ENCODE data around the gene EFNA2. TPM values are rescaled to one million over a fixed set of nuclear protein-coding genes. Genes with fewer than 3 reads are reported as not detected.
A peak's percentile ranks its signal among the peaks of the same experiment; 100 is the strongest.

Gene EFNA2
- polyA plus RNA-seq, 3 donors = not detected

DNA sequence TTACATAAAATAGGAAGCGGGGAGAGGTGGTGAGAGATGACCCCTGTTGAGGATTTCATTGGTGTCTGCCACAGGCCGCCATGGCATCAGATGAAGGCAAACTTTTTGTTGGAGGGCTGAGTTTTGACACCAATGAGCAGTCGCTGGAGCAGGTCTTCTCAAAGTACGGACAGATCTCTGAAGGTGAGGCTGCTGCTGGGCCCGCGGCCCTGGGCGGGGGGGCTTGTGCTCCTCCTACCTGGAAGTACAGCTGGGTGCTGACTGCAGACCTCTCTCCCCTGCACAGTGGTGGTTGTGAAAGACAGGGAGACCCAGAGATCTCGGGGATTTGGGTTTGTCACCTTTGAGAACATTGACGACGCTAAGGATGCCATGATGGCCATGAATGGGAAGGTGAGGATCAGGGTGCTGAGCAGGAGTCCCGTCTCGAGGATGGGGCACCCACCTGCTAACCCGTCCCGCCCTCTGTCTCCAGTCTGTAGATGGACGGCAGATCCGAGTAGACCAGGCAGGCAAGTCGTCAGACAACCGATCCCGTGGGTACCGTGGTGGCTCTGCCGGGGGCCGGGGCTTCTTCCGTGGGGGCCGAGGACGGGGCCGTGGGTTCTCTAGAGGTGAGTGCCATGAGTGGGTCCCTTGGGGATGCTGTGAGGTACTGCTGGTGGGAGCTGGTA is 14.7 kb upstream of the EFNA2 start:
- Histone ChIP-seq H3K4me3 (replicated peaks in 1 of 3; ENCODE audit: low read depth in 2 of 3, low read length in 3 of 3) (peak overlapping the region in 1 of 3 experiments; percentile 98), H3K4me1 (ENCODE audit: control insufficient read depth in 1 of 2, insufficient read depth in 2 of 2, low read length in 2 of 2) (peaks cover 80 to 93% of the 10 kb centered on the region in 2 donors), H3K9me3 (replicated peaks in 1 of 2; ENCODE audit: control insufficient read depth in 1 of 2, insufficient read depth in 1 of 2, low read length in 2 of 2) (no peaks in the 10 kb centered on the region), H3K4me2 (replicated peaks; ENCODE audit: extremely low read depth, low read length, poor library complexity, severe bottlenecking) (peak overlapping the region; percentile 100), H3K27ac (ENCODE audit: low read depth in 1 of 2, low read length in 2 of 2) (peak overlapping the region in 1 of 2 donors; percentile 85), H4K20me1 (ENCODE audit: insufficient read depth, low read length) (peaks cover 78% of the 10 kb centered on the region), H3K36me3 (replicated peaks in 1 of 2; ENCODE audit: control insufficient read depth in 1 of 2, insufficient read depth in 2 of 2, low read length in 2 of 2) (peaks cover 40 to 46% of the 10 kb centered on the region in 2 donors), H3K9ac (ENCODE audit: insufficient read depth, low read length, poor library complexity, severe bottlenecking) (peak overlapping the region; percentile 91), H2AFZ (ENCODE audit: insufficient read depth, low read depth, low read length, poor library complexity, severe bottlenecking) (no peak overlapping the region), H3K27me3 (ENCODE audit: control insufficient read depth in 2 of 2, insufficient read depth in 2 of 2, low read length in 2 of 2) (peaks cover 0 to 8% of the 10 kb centered on the region in 2 donors), H3K79me2 (ENCODE audit: insufficient read depth, low read length) (peaks cover 70% of the 10 kb centered on the region)
- Mint-ChIP-seq H3K9me3 (peaks cover 0 to 2% (median 0%) of the 10 kb centered on the region in 7 donors), H3K4me3 (peak overlapping the region; percentile 82 to 89), H3K27ac (peak overlapping the region; percentile 75 to 94 (median 87)), H3K36me3 (peaks cover 36 to 46% of the 10 kb centered on the region in 2 donors), H3K4me1 (peaks cover 67% of the 10 kb centered on the region), H3K27me3 (ENCODE audit: low read depth in 3 of 3) (peaks cover 5 to 10% (median 9%) of the 10 kb centered on the region in 3 donors)
- DNase-seq = no peak
- TF ChIP-seq, protein P1, sequence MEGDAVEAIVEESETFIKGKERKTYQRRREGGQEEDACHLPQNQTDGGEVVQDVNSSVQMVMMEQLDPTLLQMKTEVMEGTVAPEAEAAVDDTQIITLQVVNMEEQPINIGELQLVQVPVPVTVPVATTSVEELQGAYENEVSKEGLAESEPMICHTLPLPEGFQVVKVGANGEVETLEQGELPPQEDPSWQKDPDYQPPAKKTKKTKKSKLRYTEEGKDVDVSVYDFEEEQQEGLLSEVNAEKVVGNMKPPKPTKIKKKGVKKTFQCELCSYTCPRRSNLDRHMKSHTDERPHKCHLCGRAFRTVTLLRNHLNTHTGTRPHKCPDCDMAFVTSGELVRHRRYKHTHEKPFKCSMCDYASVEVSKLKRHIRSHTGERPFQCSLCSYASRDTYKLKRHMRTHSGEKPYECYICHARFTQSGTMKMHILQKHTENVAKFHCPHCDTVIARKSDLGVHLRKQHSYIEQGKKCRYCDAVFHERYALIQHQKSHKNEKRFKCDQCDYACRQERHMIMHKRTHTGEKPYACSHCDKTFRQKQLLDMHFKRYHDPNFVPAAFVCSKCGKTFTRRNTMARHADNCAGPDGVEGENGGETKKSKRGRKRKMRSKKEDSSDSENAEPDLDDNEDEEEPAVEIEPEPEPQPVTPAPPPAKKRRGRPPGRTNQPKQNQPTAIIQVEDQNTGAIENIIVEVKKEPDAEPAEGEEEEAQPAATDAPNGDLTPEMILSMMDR (IDR thresholded peaks at IDR 0.05) = no peak
- intact Hi-C loops (cut with micrococcal nuclease) = no loop called here
- 84% methylated on average over 17 of the region's 26 CpGs for WGBS (ENCODE audit: insufficient coverage)

DNA sequence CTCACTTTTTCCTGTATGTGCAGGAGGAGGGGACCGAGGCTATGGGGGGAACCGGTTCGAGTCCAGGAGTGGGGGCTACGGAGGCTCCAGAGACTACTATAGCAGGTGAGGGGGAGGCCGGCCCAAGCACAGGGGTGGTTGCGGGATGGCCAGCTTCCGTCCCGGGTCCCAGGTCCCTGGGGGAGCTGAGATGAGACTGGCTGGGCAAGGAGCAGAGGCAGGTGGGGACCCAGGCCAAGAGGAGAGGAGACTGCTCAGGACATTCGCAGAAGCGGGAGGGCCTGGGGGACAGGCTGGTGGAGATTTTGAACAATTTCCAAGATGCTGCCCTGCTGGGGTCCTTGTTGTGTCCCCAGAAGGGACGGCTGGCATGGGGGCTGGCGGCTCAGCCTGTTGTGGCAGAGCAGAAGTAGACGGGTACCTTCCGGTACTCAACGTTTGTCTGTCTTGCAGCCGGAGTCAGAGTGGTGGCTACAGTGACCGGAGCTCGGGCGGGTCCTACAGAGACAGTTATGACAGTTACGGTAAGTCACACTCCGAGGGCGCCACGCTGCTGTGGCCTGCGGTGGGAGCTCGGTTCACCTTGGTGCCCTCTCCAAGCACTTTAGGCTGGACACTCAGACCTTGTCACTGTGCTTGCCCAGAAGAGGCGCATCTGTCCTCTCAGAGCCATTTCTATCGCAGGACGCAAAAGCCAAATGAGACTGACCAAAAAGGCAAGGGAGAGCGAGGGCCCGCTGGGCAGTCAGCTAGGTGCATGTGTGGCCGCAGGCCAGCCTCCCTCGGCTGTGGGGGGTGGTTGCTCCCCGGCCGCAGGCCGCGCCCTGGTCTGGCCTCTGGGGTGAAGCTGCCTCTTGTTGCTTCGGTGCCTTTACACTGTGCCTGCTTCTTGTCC is 13.9 kb upstream of the EFNA2 start:
- Histone ChIP-seq H3K27me3 (ENCODE audit: control insufficient read depth in 2 of 2, insufficient read depth in 2 of 2, low read length in 2 of 2) (peaks cover 0 to 8% of the 10 kb centered on the region in 2 donors), H4K20me1 (ENCODE audit: insufficient read depth, low read length) (peaks cover 81% of the 10 kb centered on the region), H3K27ac (ENCODE audit: low read depth in 1 of 2, low read length in 2 of 2) (peak overlapping the region; percentile 44 to 85), H3K9me3 (replicated peaks in 1 of 2; ENCODE audit: control insufficient read depth in 1 of 2, insufficient read depth in 1 of 2, low read length in 2 of 2) (no peaks in the 10 kb centered on the region), H3K79me2 (ENCODE audit: insufficient read depth, low read length) (peaks cover 78% of the 10 kb centered on the region), H3K36me3 (replicated peaks in 1 of 2; ENCODE audit: control insufficient read depth in 1 of 2, insufficient read depth in 2 of 2, low read length in 2 of 2) (peaks cover 40 to 46% of the 10 kb centered on the region in 2 donors), H3K4me3 (replicated peaks in 1 of 3; ENCODE audit: low read depth in 2 of 3, low read length in 3 of 3) (peak overlapping the region in 1 of 3 experiments; percentile 98), H3K4me1 (ENCODE audit: control insufficient read depth in 1 of 2, insufficient read depth in 2 of 2, low read length in 2 of 2) (peaks cover 85 to 93% of the 10 kb centered on the region in 2 donors), H3K9ac (ENCODE audit: insufficient read depth, low read length, poor library complexity, severe bottlenecking) (no peak overlapping the region), H3K4me2 (replicated peaks; ENCODE audit: extremely low read depth, low read length, poor library complexity, severe bottlenecking) (peak overlapping the region; percentile 100), H2AFZ (ENCODE audit: insufficient read depth, low read depth, low read length, poor library complexity, severe bottlenecking) (no peak overlapping the region)
- H3K9me3 Mint-ChIP-seq = peaks cover 0 to 2% (median 0%) of the 10 kb centered on the region in 7 donors
- H3K27ac Mint-ChIP-seq = peak overlapping the region; percentile 68 to 94 (median 87)
- TF ChIP-seq, protein P1 (IDR thresholded peaks at IDR 0.05) = no peak
- peak overlapping the region in 1 of 2 donors; percentile 31 for H3K4me3 Mint-ChIP-seq
- H3K36me3 Mint-ChIP-seq = peaks cover 36 to 47% of the 10 kb centered on the region in 2 donors
- H3K27me3 Mint-ChIP-seq (ENCODE audit: low read depth in 3 of 3) = peaks cover 5 to 10% (median 9%) of the 10 kb centered on the region in 3 donors
- peaks cover 72% of the 10 kb centered on the region for H3K4me1 Mint-ChIP-seq
- no peak for DNase-seq
- WGBS (ENCODE audit: insufficient coverage) = 82% methylated on average over 35 of the region's 37 CpGs
- intact Hi-C loops (cut with micrococcal nuclease) = no loop called here

Measured in CD14-positive monocyte (primary cell).